ENCODE measurements around the gene PCBP3.

The PCBP3 gene

DNA sequence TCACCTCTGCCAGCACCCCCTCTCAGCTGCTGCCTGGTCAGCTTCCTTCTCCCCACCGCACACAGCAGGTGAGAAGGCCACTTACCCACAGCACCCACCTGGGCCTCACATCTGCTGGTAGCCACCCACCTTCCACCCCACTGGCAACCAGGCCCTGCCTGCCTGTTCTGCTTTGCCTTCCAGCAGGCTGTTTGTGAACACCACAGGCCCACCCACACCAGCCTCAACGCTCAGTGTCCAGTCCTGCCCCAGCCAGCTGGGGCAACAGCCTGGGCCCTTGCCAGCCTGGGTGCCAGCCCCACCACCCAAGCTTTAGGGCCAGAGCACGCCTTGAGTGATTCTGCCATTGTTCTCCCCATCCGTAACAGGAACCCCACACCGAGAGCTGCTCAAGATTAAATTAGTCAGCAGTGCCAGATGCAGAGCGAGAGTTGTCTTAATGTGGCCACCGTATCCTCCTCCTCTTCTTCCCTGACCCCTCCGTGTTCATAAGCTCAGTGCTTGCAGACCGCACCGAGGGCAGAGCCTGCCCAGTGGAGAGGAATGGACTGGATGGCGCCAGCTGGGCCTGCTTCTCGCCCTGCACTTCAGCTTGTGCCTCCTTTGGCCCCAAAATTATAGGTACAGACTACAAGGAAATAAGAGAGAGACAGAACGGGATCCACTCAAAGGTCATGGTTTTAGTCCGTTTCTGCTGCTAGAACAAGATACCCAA is 217.8 kb downstream of the PCBP3 start:
- no peak for DNase-seq (ENCODE audit: low read depth in 2 of 2)

DNA sequence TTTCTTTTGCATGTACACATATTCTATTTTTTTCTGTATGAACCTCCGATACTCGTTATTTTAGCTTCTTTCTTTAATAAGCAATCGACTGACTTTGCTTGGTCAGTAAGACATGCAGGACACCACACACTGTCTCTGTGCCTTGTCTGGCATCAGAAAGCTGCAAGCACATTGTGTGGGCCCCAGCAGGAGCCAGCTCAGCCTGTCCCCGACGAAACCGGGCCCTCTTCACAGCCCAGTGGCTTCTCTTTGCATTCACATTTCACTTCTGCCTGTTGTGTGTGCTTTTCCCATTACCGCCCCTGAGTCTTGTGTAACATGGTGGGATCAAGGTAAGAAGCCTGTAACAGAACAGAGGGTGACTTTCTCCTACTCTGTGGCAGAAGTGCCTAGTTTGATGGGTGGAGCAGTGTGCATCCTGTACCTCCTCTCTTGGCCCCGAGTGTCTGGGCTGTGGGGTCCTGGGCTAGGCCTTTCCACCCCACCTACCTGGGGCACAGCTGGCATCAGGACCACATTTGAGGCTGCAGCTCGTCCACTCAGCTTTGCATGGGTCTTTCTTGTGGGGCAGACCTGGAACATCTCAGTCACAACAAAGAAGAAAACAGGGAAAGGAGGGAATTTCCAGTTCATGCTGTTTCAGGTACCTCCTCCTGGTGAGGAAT is 219.2 kb downstream of the PCBP3 start:
- no peak for DNase-seq (ENCODE audit: low read depth in 2 of 2)

DNA sequence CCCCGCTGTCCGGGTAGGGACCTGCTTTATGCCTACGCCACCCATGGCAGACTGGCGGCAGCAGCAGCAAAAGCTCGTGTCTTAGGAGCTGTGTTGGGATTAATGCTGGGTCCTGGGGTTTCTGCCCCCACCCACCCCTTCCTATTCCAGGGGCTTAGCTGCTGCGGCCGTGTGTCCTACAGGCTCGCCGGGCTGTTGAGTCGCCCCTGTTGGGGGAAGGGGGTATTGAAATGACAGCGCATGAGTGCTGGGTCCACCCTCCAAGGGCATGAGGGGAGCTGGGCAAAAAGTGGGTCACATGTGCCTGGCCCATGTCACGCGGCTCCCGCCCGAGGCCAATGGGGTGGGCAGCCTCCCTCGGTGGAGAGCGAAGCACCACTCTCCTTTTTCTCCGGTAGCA is 219.7 kb downstream of the PCBP3 start:
- no peak for DNase-seq (ENCODE audit: low read depth in 2 of 2)

DNA sequence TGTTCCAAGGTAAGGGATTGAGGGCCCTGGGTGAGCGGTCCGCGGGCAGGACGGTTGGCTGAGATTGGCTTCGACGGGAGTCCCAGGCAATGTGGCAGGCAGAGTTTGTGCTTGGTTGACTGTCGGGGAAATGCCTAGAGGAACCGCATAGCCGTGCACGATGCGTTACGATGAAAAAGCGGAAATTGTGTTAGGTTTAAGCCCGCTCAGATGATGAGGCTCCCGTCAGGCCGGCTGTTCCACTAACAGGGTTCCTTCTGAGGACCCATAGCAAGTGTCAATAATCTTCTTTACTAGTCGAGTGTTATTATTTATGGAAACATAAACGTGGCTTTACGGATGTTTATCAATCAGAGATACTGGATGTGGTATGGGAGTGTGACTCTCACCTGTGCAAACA is 220.2 kb downstream of the PCBP3 start:
- no peak for DNase-seq (ENCODE audit: low read depth in 2 of 2)

DNA sequence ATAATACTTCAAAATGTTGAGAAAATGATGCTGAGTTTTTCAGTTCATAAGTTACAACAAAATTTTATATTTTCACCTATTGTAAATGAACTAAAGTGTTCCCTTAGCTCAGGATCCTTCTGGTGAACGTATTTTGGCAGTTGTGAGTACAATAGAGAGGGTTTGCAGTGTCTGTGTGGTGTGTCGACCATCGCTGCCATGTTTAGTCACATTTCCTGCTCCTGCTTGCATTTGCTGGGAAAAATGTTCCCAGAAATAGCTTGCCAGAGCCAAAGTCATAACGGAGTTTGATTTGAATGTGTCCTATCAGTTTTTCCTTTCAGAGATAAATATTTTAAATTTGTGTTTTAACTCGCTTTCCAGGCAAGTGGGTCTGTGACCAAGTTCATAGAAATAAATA is 220.9 kb downstream of the PCBP3 start:
- no peak for DNase-seq (ENCODE audit: low read depth in 2 of 2)

DNA sequence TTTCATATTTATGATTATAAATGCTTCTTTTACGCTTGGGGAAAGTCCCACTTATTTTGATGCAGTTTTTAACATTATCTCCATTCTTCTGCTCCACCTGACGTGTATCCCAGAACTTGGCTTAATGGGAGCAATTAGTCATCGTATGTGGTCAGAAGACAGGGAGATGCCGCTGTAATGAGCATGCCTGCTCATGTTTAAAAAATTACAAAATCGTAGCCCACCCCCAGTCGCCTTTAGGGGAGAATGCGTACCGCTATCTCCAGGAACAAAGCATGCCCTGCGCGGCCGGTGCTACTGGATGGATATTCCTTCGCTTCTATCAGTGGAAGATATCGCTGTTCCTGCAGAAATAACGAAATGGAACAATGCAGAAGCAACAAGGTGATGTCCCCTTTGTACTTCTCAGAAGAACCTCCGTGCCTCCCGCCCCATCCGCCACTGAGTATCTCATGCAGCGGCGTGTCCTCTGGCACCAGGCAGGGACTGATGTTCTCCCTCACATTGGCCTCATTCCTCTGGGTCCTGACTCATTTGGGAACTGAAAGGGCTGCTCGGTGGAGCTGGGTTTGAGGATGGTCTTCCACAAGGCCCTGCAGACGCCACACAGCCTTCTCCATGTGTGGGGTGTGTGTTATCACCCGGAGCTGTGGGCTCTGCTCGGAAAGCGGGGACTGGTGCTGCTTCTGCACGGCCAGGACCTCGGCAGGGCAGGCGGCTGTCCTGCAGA is 221.7 kb downstream of the PCBP3 start:
- no peak for DNase-seq (ENCODE audit: low read depth in 2 of 2)

DNA sequence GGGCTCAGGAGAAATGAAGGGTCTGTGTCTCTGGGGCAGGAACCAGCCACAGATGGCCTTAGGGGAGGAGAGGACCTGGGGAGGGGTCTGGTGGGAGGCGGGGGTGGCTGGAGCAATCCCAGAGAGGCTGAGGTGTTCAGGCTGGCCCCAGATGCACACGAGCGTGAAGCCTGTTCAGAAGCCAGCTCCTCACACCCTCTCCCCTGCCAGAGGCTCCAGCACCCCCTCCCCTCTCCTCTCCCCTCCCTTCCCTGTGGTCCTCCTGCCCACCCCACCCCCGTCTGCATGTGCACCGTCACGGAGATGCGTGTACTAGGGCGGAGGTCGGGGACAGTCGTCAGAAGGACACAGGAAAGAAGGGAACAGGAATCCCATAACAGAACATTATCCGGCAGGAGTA is 223.0 kb downstream of the PCBP3 start:
- no peak for DNase-seq (ENCODE audit: low read depth in 2 of 2)

DNA sequence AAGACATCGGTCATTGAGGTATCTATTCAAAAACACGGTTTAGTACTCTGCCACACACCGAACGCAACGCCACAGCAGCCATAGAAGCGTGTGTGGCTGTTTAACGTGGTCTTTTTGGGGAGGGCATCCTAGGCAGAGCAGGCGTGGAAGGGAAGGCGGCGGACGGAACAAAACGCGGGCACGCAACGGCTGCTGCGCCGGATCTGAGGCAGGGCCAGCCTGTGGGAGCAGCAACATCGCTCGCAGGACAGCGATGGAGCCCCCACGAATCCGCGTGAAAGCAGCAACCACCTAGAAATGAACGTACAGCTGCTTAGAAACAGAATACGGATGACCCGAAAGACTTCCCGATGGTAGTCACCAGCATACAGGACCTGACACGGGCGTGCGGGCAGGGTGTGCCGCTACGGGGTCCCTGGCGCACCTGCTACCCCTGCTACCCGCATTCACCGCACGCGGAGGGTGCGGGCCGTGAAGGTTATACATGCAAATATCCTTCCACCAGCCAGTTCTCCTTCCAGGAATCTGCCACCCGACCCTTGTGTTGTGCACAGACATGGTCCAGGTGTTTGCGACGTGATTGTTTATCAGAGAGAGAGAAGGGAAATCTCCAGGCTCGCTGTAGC is 223.6 kb downstream of the PCBP3 start:
- DNase-seq (ENCODE audit: low read depth in 2 of 2), result no peak

DNA sequence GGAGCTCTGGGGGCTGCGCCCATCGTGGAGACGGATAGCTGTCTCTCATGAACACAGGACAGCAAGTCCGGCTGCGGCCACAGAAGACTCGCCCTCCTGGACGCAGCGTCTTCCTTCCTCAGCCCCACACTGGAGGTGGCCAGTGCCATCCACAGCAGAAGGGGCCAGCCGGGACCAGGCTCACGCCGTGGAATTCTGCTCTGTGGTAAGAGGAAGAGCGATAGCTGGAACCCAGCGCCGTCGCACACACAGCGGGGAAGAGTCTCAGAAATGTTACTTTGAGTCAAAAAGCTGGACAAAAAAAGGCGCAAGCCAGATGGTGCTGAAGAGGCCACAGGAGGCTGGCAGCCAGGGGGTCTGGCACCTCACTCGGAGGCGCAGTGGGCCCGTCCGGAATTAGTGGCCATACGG is 224.2 kb downstream of the PCBP3 start:
- DNase-seq (ENCODE audit: low read depth in 2 of 2), result no peak

DNA sequence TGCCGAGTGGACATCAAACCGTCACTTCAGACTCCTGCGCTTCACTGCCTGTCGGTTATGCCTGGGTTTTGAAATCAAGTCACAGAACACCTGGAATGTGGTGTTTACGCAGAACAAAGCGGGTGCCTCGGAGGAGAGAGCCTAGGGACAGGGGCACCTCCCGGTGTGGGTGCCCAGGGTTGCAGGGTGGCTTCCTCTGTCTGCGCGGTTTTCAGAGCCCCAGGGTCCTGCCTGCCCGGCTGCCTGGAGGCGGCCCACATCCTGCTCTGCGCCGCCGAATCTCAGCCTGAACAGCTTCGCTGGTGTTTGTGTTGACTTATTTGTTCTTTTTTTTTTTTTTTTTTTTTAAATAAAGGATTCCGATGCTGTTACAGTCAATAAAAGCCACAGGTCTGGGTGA is 224.6 kb downstream of the PCBP3 start:
- DNase-seq (ENCODE audit: low read depth in 2 of 2), result no peak

DNA sequence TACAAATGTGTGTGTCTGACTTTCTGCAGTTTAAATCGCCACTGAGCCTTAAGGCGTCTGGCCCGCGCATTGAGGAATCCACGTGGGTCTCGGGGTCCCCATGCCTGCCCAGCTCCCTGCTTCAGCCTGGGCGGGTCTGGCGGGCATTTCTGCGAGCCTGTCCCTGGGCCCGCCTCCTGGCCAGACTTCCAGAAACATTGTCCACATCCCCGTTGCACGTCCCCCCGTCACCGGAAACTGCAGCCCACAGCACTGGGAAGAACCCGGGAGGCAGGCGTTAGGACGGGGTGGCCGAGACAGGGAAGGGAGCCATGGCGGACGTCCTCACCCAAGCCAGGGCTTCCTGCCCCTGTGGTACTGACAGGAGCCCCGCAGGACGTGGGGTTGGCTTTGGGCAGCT is 225.0 kb downstream of the PCBP3 start:
- DNase-seq (ENCODE audit: low read depth in 2 of 2), result no peak

DNA sequence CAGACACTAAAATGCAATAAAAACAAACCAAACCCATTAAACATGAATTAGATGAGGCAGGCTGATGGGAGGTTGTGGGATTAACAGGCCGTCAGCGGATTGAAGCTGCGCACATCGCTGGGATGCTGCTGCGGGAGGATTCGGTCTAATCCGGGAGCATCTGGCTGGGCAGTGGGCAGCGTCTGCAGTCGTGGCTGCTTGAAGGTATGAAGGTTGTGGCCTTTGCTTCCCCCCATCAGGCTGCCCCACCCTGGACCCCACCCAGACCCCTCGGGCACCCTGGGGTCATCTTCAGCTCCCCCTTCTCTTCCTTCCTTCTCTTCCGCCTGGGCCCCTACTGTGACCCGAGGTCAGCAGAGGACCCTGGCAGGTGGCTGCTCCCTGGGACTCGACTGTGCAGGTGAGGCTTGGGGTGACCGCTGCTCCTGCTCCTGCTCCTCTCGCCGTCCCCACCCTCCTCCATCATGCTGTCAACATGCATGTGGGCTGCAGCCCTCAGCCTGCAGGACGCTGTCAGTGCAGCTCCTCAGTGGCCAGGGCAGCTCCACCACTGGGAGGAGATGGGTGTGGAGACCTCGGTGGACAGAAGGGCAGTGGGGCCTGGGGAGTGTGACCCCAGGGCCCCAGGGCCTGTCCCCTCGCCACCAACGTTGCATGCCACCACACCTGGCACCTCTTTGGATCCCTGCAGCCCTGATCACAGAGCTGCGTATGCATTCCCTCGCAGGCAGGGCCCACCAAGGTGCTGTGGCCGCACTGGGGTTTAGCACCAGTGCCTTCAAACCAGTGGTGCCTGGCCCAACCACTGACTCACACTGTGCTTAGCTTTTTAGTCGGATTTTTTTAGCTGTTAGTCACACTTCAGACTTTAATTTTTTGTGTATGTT is 225.8 kb downstream of the PCBP3 start:
- no peak for DNase-seq (ENCODE audit: low read depth in 2 of 2)

DNA sequence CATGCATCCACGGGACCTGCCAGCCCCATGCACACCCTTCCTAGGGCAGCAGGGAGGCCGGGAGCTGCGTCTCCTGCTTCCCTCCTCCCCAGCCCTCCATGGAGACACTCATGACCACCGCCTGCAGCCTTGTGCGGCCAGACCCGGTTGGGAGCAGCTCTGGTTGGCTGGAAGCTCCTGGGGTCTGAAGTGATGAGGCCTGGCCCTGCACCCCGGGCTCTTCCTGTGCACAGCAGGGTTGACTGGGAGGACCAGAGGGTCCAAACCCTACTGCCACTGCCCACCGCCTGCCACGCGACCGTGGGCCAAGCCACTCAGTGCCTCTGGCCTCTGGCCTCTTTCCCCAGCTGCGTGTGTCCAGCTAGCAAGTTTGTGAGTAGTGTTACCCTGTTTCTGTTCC is 226.9 kb downstream of the PCBP3 start:
- DNase-seq (ENCODE audit: low read depth in 2 of 2), result no peak

DNA sequence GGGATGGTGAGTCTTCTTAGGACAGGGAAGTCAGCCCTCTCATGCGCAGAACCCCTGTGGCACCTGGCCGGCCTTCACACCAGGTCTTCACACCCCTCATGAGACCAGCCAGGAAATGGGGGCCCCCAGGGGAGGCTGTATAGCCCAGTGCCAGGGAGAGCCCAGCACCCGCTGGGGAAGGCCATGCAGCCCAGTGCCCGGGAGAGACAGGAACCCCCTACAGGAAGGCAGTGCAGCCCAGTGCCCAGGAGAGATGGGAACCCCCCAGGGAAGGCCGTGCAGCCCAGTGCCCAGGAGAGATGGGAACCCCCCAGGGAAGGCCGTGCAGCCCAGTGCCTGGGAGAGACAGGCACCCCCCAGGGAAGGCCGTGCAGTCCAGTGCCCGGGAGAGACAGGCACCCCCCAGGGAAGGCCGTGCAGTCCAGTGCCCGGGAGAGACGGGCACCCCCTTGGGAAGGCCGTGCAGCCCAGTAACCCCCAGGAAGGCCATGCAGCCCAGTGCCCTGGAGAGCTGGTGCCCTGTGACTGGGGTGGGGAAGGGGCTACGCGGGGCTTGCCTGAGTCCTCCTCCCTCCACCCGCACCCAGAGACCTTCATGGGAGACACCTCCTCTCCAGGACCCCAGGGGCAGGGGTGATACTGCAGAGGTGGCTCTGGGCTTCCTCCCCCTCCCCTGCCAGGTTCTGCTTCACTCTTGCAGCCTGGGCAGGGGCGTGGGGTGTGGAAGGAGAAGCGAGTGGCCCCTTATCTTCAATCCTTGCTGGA is 227.5 kb downstream of the PCBP3 start:
- no peak for DNase-seq (ENCODE audit: low read depth in 2 of 2)

DNA sequence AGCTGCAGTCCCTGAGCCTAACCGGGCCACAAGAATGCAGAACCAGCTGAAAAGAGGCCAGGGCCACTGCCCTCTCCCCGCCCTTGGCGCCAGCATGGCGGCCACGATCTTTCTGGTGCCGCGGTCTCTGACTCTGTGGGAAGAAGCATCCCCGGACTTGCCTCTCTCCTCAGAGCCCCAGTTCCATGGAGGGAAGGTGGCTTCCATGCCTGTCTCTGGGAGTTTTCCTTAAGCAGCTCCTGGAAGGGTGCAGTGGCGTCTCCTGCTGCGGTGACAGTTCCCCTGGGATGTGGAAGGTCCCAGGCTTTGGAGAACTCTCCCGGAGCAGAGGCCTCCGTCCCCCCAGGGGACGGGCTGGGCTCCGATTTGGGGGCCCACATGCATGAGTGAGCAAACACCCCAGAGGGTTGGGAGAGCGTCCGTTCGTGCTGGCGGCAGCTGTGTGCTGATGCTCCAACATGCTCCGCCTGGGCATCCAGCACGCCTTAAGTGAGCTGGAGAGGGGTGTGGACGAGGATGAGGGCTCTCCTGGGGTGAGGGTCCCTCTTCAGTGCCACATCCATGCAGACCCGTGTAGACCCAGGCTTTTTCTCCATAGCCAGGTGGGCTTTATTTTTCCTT is 228.2 kb downstream of the PCBP3 start:
- DNase-seq (ENCODE audit: low read depth in 2 of 2), result no peak

DNA sequence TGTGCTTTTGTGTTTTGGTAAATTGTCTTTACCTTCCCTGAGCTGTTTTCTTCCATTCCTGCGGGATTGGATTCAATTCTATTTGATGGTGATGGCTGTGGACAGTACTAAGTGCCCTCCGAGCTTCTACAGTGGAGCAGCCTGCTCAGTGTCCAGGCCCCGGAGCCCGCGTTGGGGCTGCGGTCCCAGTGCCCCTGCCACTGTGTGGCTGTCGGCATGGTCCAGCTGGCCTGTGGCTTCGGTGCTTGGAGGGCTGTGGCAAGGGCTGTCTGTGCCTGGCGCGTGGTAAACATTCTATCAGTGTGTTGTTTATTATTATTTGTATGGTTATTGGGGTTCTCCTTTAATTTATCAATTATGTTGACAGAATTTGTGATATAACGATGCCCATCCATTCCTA is 228.9 kb downstream of the PCBP3 start:
- no peak for DNase-seq (ENCODE audit: low read depth in 2 of 2)

DNA sequence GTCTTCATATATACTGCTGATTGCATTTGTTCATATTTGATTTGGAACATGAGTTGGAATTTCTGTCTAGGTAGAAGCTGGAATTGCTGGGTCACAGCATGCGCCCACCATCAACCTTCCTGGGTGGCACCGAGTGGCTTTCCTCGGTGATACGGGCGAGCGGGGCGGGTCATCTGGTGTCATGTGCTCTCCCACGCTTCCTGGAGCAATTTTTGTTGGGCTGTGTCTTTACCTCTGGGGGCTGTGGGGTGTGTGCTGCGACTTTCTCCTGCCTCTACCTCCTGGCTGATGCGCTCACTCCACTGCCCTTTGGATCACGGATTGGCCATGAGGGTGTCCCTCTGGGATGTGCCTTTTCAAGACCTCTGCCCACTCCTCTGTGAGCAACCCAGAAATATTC is 229.4 kb downstream of the PCBP3 start:
- DNase-seq (ENCODE audit: low read depth in 2 of 2), result no peak

DNA sequence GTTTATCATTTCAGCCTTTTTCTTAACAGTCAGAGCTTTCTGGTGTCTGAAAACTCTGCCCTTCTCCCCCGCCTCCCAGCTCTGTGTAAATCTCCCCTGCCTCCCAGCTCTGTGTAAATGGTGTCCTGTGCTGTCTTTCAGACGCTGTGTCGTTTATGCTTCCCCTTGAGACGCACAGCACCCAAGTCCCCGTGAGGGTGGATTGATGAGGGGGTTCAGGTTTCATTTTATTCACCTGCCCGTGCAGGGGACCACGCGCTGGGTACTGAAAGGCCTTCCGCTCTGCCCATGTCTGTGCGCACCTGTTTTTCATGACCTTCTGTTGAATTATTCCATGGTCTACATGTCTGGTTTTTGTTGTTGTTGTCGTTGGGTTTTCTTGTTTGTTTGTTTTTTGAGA is 229.9 kb downstream of the PCBP3 start:
- no peak for DNase-seq (ENCODE audit: low read depth in 2 of 2)

DNA sequence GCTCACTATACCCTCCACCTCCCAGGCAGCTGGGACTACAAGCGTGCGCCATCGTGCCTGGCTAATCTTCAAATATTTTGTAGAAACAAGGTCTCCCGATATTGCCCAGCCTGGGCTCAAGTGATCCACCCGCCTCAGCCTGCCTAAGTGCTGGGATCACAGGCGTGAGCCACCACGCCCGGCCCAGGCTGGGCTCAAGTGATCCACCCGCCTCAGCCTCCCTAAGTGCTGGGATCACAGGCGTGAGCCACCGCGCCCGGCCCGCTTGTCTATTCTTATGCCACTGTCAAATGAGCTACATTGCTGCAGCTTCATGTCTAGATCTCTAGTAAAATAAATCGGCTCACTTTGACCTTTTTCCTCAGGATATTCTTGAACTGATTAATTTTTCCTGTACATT is 230.3 kb downstream of the PCBP3 start:
- no peak for DNase-seq (ENCODE audit: low read depth in 2 of 2)

DNA sequence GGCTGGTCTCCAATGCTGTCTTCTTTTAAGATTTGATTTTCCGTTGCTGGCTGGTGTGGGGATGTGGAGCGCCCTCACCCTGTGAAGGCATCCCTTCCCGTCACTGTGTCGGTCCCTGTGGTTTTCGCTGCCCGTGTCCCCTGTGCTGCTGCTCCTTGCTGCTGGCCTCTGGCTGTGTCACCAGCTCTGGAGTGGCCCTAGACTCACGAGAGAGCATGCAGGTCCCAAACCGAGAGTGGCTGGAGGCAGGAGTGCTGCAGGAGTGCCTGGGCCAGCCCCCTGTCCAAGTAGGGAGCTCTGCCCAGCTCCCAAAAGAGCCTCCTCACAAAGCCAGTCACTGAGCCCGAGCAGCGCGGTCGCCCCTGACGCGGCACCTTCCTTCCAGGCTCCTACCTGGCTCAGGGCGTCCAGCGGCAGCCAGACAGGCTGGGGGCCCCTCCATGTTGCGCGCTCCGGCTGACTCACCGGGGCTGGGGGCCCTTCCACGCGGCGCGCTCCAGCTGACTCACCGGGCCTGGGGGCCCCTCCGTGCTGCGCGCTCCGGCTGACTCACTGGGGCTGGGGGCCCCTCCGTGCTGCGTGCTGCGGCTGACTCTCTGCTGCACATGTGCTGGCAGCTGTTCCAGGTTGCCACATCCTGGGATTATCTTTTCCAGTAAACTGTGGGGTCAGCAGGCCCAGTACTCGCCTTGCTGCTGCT is 231.3 kb downstream of the PCBP3 start:
- no peak for DNase-seq (ENCODE audit: low read depth in 2 of 2)
